ENCODE results near the gene EXOC6B.

The EXOC6B gene

DNA sequence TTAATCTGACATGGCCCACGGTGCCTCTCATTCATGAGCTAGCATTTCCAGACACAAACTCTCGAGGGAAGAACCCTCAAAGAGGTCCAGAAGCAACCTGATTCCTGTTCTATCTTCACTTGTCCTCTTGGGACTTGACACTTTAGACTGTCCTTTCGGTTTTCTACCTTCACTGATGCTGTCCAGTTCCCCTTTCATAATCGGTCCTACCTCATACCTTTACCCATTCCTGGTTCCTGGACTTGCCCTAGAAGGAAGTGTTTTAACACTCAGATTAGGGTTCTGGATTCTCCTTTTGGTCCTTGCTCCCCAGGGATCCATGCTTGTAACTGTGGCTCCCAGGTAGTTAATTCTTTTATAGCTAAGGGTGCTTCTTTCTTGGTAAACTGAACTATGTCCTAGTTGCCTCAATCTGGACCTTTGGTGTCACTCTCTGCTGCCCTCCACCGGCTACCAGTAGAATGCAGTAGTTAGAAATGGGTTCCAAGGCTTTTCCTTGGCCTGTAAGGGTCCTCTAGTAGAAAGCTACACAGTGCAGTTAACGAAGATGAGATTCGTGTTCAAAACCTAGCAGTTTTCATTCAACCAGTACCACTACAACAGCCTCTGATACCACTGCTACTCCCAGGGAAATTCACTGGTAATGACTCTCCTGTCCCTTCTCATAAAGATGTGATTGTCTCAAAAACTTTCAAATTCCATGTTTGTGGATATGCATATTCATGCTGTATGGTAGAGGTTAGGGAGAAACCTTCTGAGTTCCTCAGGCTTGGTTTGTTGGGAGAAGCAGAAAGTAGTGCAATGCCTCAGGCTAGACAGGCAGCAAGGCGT, 500.0 kb downstream of the EXOC6B start:
- Histone ChIP-seq H3K36me3 (ENCODE audit: insufficient read depth, low read length) (no peaks in the 10 kb centered on the region), H3K4me1 (ENCODE audit: insufficient read depth, low read length, poor library complexity, severe bottlenecking) (no peaks in the 10 kb centered on the region), H3K27me3 (ENCODE audit: insufficient read depth, low read length, poor library complexity, severe bottlenecking) (no peaks in the 10 kb centered on the region), H2AFZ (ENCODE audit: low read length) (no peak overlapping the region), H3K4me3 (ENCODE audit: low read length, poor library complexity, severe bottlenecking) (no peak overlapping the region), H3K4me2 (ENCODE audit: low read depth, low read length, poor library complexity, severe bottlenecking) (no peak overlapping the region), H3F3A (ENCODE audit: low read depth) (no peaks in the 10 kb centered on the region), H3K9me2 (replicated peaks; ENCODE audit: low read depth, low read length) (no peaks in the 10 kb centered on the region), H3K79me2 (ENCODE audit: insufficient read depth, low read length) (no peaks in the 10 kb centered on the region), H3K9ac (ENCODE audit: low read depth, low read length, poor library complexity, severe bottlenecking) (no peak overlapping the region), H4K20me1 (ENCODE audit: insufficient read depth, low read length, poor library complexity, severe bottlenecking) (no peaks in the 10 kb centered on the region), H3K9me3 (ENCODE audit: insufficient read depth, low read depth, low read length) (no peaks in the 10 kb centered on the region)
- no peak for TF ChIP-seq EZH2phosphoT487 (IDR thresholded peaks at IDR 0.05; ENCODE audit: borderline replicate concordance)
- TF ChIP-seq, protein P1, sequence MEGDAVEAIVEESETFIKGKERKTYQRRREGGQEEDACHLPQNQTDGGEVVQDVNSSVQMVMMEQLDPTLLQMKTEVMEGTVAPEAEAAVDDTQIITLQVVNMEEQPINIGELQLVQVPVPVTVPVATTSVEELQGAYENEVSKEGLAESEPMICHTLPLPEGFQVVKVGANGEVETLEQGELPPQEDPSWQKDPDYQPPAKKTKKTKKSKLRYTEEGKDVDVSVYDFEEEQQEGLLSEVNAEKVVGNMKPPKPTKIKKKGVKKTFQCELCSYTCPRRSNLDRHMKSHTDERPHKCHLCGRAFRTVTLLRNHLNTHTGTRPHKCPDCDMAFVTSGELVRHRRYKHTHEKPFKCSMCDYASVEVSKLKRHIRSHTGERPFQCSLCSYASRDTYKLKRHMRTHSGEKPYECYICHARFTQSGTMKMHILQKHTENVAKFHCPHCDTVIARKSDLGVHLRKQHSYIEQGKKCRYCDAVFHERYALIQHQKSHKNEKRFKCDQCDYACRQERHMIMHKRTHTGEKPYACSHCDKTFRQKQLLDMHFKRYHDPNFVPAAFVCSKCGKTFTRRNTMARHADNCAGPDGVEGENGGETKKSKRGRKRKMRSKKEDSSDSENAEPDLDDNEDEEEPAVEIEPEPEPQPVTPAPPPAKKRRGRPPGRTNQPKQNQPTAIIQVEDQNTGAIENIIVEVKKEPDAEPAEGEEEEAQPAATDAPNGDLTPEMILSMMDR (conservative IDR thresholded peaks at IDR 0.05; ENCODE audit: low read length), result peak; percentile 68

DNA sequence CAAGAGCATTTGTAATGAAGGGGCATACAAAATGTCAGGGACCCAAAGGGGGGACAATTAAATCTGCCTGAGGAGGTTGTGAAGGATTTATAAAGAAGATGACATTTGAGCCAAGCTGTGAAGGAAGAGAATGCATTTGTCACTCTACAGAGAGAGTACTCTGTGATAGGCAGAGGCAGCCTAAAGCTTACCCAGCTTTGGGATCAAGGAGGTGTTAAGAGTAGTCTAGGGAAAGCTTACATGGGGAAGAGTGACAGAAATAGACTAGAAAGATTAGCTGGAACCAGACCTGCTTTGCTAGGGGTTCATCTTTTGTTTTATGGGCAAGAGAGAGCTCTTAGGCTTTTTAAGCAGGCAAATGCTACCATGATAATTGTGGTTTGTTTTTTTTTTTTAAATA, 509.1 kb downstream of the EXOC6B start:
- TF ChIP-seq, protein P1 (conservative IDR thresholded peaks at IDR 0.05; ENCODE audit: low read length), result no peak
- no peak for TF ChIP-seq EZH2phosphoT487 (IDR thresholded peaks at IDR 0.05; ENCODE audit: borderline replicate concordance)
- no peaks in the 10 kb centered on the region for H3K4me1 ChIP-seq (ENCODE audit: insufficient read depth, low read length, poor library complexity, severe bottlenecking)

DNA sequence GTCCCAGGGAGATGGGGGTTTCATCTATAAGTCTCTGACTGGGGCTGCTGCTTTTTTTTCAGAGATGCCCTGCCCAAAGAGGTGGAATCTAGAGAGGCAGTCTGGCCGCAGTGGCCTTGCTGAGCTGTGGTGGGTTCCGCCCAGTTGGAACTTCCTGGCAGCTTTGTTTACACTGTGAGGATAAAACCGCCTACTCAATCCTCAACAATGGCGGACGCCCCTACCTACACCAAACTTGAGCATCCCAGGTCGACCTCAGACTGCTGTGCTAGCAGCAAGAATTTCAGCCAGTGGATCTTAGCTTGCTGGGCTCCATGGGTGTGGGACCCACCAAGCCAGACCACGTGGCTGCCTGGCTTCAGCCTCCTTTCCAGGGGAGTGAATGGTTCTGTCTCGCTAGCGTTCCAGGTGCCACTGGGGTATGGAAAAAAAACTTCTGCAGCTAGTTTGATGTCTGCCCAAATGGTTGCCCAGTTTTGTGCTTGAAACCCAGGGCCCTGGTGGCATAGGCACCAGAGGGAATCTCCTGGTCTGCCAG, 525.6 kb downstream of the EXOC6B start:
- Histone ChIP-seq H3K9ac (ENCODE audit: low read depth, low read length, poor library complexity, severe bottlenecking) (no peak overlapping the region), H3K4me2 (ENCODE audit: low read depth, low read length, poor library complexity, severe bottlenecking) (no peak overlapping the region), H2AFZ (ENCODE audit: low read length) (no peak overlapping the region), H3F3A (ENCODE audit: low read depth) (no peaks in the 10 kb centered on the region), H3K9me2 (replicated peaks; ENCODE audit: low read depth, low read length) (no peaks in the 10 kb centered on the region), H3K27me3 (ENCODE audit: insufficient read depth, low read length, poor library complexity, severe bottlenecking) (no peaks in the 10 kb centered on the region), H3K79me2 (ENCODE audit: insufficient read depth, low read length) (no peaks in the 10 kb centered on the region), H4K20me1 (ENCODE audit: insufficient read depth, low read length, poor library complexity, severe bottlenecking) (no peaks in the 10 kb centered on the region), H3K9me3 (ENCODE audit: insufficient read depth, low read depth, low read length) (no peaks in the 10 kb centered on the region), H3K4me3 (ENCODE audit: low read length, poor library complexity, severe bottlenecking) (no peak overlapping the region), H3K4me1 (ENCODE audit: insufficient read depth, low read length, poor library complexity, severe bottlenecking) (no peaks in the 10 kb centered on the region), H3K36me3 (ENCODE audit: insufficient read depth, low read length) (no peaks in the 10 kb centered on the region)
- TF ChIP-seq EZH2phosphoT487 (IDR thresholded peaks at IDR 0.05; ENCODE audit: borderline replicate concordance), result no peak
- TF ChIP-seq, protein P1 (conservative IDR thresholded peaks at IDR 0.05; ENCODE audit: low read length), result no peak

More for the DNA sequence above, 509.1 kb downstream of the EXOC6B start:
- no peak overlapping the region for H3K9ac ChIP-seq (ENCODE audit: low read depth, low read length, poor library complexity, severe bottlenecking)
- H4K20me1 ChIP-seq (ENCODE audit: insufficient read depth, low read length, poor library complexity, severe bottlenecking), result no peaks in the 10 kb centered on the region
- no peaks in the 10 kb centered on the region for H3K79me2 ChIP-seq (ENCODE audit: insufficient read depth, low read length)
- no peak overlapping the region for H3K4me2 ChIP-seq (ENCODE audit: low read depth, low read length, poor library complexity, severe bottlenecking)
- H3K9me3 ChIP-seq (ENCODE audit: insufficient read depth, low read depth, low read length), result no peaks in the 10 kb centered on the region
- no peaks in the 10 kb centered on the region for H3K9me2 ChIP-seq (replicated peaks; ENCODE audit: low read depth, low read length)
- H3K4me3 ChIP-seq (ENCODE audit: low read length, poor library complexity, severe bottlenecking), result no peak overlapping the region
- no peak overlapping the region for H2AFZ ChIP-seq (ENCODE audit: low read length)
- no peaks in the 10 kb centered on the region for H3F3A ChIP-seq (ENCODE audit: low read depth)
- H3K27me3 ChIP-seq (ENCODE audit: insufficient read depth, low read length, poor library complexity, severe bottlenecking), result no peaks in the 10 kb centered on the region
- no peaks in the 10 kb centered on the region for H3K36me3 ChIP-seq (ENCODE audit: insufficient read depth, low read length)
